Astrocyte (in vitro differentiated cells and primary cell): ENCODE results near the gene RCOR1. TPM values are rescaled to one million over a fixed set of nuclear protein-coding genes. Genes with fewer than 3 reads are reported as not detected.
"Not testable (repeated sequence)": the region's sequence is repeated elsewhere in the genome, so short reads cannot be mapped to it uniquely, and the experiment has no call there.

Experiments
- DNase-seq: peaks from one replicate; pipeline ENCODE4 v3.0.0-alpha.2; 2010; ENCODE audit warnings: low read depth
- FAIRE-seq: peaks from 2 replicates; lab custom pipeline; 2011; peaks lifted over from hg19 to GRCh38; lab: Jason Lieb, UNC
- H2AFZ ChIP-seq: 2 replicates; pipeline ENCODE4 v1.6.0; 2012; ENCODE audit warnings: low read depth, low read length, inconsistent platforms
- H3K27ac ChIP-seq: 2 replicates; pipeline ENCODE4 v1.5.1; 2011; ENCODE audit warnings: low read depth, low read length, inconsistent platforms
- H3K27me3 ChIP-seq: 2 replicates; pipeline ENCODE4 v1.6.0; 2011; ENCODE audit warnings: low read length, inconsistent platforms; ENCODE audit not compliant: insufficient read depth
- H3K36me3 ChIP-seq: 2 replicates; pipeline ENCODE4 v1.5.1; 2011; ENCODE audit warnings: low read length, inconsistent platforms; ENCODE audit not compliant: insufficient read depth
- H3K4me1 ChIP-seq: 2 replicates; pipeline ENCODE4 v1.5.1; 2011; ENCODE audit warnings: low read length, inconsistent platforms; ENCODE audit not compliant: insufficient read depth
- H3K4me2 ChIP-seq: 2 replicates; pipeline ENCODE4 v1.6.0; 2012; ENCODE audit warnings: low read length, inconsistent platforms
- H3K4me3 ChIP-seq: 2 replicates; pipeline ENCODE4 v1.5.1; 2011; ENCODE audit warnings: low read depth, mild to moderate bottlenecking, low read length, inconsistent platforms; ENCODE audit not compliant: insufficient read depth
- H3K79me2 ChIP-seq: 2 replicates; pipeline ENCODE4 v1.6.0; 2012; ENCODE audit warnings: mild to moderate bottlenecking, low read length, inconsistent platforms; ENCODE audit not compliant: insufficient read depth
- H3K9ac ChIP-seq: 2 replicates; pipeline ENCODE4 v1.6.0; 2012; ENCODE audit warnings: mild to moderate bottlenecking, low read length, inconsistent platforms
- H3K9me3 ChIP-seq: 2 replicates; pipeline ENCODE4 v1.5.1; 2012; ENCODE audit warnings: low read depth, mild to moderate bottlenecking, low read length, inconsistent platforms; ENCODE audit not compliant: insufficient read depth
- H4K20me1 ChIP-seq: 2 replicates; pipeline ENCODE4 v1.6.0; 2012; ENCODE audit warnings: low read length, inconsistent platforms; ENCODE audit not compliant: insufficient read depth
- H3K27ac Mint-ChIP-seq: one replicate; pipeline ENCODE4 v1.8.0; 2021; ENCODE audit warnings: mild to moderate bottlenecking, mixed read lengths; ENCODE audit not compliant: unreplicated experiment
- H3K27me3 Mint-ChIP-seq: one replicate; pipeline ENCODE4 v1.8.0; 2021; ENCODE audit warnings: low read depth, mixed read lengths; ENCODE audit not compliant: unreplicated experiment
- H3K36me3 Mint-ChIP-seq: one replicate; pipeline ENCODE4 v1.8.0; 2021; ENCODE audit warnings: low read depth, mixed read lengths; ENCODE audit not compliant: unreplicated experiment
- H3K4me1 Mint-ChIP-seq: one replicate; pipeline ENCODE4 v1.8.0; 2021; ENCODE audit warnings: low read depth, mixed read lengths; ENCODE audit not compliant: unreplicated experiment
- H3K4me3 Mint-ChIP-seq: one replicate; pipeline ENCODE4 v1.8.0; 2021; ENCODE audit warnings: mild to moderate bottlenecking, moderate library complexity, mixed read lengths; ENCODE audit not compliant: unreplicated experiment
- H3K9me3 Mint-ChIP-seq: one replicate; pipeline ENCODE4 v1.8.0; 2021; ENCODE audit warnings: mild to moderate bottlenecking, mixed read lengths; ENCODE audit not compliant: unreplicated experiment
- EZH2 ChIP-seq: IDR thresholded peaks from 2 replicates; pipeline ENCODE4 v1.6.1; 2012; ENCODE audit warnings: mild to moderate bottlenecking, low read length, inconsistent platforms; ENCODE audit not compliant: insufficient read depth
- total RNA-seq: library from RNA; stranded (reverse); gene quantifications from 2 replicates; pipeline ENCODE4 v1.2.1, GENCODE V29; 2021
- TF ChIP-seq, protein P1 (sequence below): IDR thresholded peaks from 2 replicates; pipeline ENCODE4 v1.5.1; 2011; ENCODE audit warnings: low read depth, mild to moderate bottlenecking, inconsistent platforms, low read length, moderate library complexity; ENCODE audit not compliant: insufficient read depth

The RCOR1 gene
- total RNA-seq, 1 donor from 2014 or later: 31.0 TPM

DNA sequence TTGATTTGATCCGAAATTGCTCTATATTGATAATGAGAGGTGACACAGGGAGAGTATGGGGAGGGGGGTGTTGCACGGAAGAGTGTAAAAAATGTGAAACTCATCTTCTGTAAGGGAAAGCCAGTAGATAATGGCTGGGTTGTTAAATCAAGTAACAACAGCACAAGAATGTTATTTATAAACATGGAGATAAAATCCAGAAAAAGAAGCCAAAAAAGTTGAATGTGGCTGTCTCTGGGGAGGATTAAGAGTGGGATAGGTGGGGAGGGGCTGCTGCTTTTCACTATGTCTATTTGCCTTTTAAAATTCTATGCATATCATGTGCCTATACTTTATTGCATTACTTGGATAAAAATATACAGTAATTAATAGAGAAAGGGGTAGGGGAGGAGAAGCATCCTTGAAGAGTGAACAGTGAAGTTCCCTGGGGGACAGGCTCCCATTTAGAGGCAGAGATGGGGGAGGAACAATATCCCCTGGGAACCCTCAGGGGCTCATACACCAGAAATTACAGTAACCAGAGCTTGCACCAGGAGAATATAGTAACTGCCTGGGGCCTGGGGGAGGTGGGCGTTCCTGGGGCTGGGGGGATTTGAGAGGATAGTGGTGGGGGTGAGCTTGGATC, 43.7 kb upstream of the RCOR1 start:
- no peak overlapping the region for H3K4me3 ChIP-seq
- Mint-ChIP-seq H3K27ac (no peak overlapping the region), H3K4me3 (no peak overlapping the region), H3K36me3 (no peaks in the 10 kb centered on the region), H3K4me1 (peaks cover 4% of the 10 kb centered on the region), H3K9me3 (no peaks in the 10 kb centered on the region), H3K27me3 (peaks cover 33% of the 10 kb centered on the region)
- H3K27ac ChIP-seq: no peak overlapping the region
- H4K20me1 ChIP-seq: no peaks in the 10 kb centered on the region
- TF ChIP-seq, protein P1, sequence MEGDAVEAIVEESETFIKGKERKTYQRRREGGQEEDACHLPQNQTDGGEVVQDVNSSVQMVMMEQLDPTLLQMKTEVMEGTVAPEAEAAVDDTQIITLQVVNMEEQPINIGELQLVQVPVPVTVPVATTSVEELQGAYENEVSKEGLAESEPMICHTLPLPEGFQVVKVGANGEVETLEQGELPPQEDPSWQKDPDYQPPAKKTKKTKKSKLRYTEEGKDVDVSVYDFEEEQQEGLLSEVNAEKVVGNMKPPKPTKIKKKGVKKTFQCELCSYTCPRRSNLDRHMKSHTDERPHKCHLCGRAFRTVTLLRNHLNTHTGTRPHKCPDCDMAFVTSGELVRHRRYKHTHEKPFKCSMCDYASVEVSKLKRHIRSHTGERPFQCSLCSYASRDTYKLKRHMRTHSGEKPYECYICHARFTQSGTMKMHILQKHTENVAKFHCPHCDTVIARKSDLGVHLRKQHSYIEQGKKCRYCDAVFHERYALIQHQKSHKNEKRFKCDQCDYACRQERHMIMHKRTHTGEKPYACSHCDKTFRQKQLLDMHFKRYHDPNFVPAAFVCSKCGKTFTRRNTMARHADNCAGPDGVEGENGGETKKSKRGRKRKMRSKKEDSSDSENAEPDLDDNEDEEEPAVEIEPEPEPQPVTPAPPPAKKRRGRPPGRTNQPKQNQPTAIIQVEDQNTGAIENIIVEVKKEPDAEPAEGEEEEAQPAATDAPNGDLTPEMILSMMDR: no peak
- TF ChIP-seq EZH2: no peak
- no peak for FAIRE-seq
- no peaks in the 10 kb centered on the region for H3K79me2 ChIP-seq
- no peaks in the 10 kb centered on the region for H3K9me3 ChIP-seq
- DNase-seq: no peak
- peaks cover 20% of the 10 kb centered on the region for H3K27me3 ChIP-seq
- H3K9ac ChIP-seq: no peak overlapping the region
- no peak overlapping the region for H3K4me2 ChIP-seq
- no peak overlapping the region for H2AFZ ChIP-seq
- H3K4me1 ChIP-seq: peaks cover 15% of the 10 kb centered on the region
- H3K36me3 ChIP-seq: no peaks in the 10 kb centered on the region

DNA sequence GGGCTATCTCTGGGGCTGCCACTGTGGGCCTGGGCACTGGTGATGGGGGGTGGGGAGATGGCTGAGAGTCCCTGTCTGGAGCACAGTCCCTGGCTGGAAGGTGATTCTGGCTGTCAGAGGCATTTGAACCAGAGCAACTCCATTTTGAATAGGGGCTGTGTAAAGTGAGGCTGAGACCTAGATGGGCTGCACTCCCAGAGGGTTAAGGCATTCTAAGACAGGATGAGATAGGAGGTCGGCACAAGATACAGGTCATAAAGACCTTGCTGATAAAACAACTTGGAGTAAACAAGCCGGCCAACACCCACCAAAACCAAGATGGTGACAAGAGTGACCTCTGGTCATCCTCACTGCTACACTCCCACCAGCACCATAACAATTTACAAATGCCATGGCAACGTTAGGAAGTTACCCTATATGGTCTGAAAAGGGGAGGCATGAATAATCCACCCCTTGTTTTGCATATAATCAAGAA, 41.5 kb upstream of the RCOR1 start:
- H3K36me3 Mint-ChIP-seq, H3K27ac Mint-ChIP-seq: not testable (repeated sequence)
- peaks cover 22% of the 10 kb centered on the region for H3K27me3 Mint-ChIP-seq

DNA sequence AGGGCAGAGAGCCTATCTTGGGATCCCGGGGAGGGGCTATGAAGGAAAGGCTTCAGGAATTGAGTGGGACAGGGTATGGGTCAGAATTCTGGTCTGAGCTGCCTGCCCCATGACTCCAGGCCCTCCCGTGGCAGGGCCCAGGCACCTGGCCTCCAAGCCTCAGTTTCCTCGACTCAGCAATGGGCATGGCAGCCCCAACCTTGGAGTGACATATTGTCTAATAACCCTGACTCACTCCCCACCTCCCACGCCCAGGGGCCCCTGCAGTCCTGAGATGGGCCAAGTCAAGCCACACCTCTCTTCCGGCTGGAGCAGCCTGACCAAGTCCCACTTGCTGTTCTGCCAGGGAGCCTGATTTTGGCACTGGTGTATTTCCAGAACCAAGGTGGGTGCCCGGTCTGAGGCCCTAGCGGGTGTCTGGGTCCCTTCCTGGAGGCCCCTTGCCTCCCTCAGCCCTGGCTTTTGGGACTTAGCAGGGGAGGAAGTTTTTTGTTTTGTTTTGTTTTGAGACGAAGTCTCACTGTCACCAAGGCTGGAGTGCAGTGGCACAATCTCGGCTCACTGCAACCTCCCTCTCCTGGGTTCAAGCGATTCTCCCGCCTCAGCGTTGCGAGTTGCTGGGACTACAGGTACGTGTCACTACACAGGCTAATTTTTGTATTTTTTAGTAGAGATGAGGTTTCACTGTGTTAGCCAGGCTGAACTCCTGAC, 40.3 kb upstream of the RCOR1 start:
- Histone ChIP-seq H3K9me3 (no peaks in the 10 kb centered on the region), H3K4me1 (peaks cover 11% of the 10 kb centered on the region), H3K36me3 (no peaks in the 10 kb centered on the region), H2AFZ (peak overlapping the region; percentile 58), H3K4me2 (peak overlapping the region; percentile 72), H3K79me2 (no peaks in the 10 kb centered on the region), H3K27ac (no peak overlapping the region), H4K20me1 (no peaks in the 10 kb centered on the region), H3K4me3 (no peak overlapping the region), H3K27me3 (peaks cover 3% of the 10 kb centered on the region), H3K9ac (no peak overlapping the region)
- H3K4me3 Mint-ChIP-seq: no peak overlapping the region
- H3K9me3 Mint-ChIP-seq: no peaks in the 10 kb centered on the region
- no peak overlapping the region for H3K27ac Mint-ChIP-seq
- FAIRE-seq (no peak), DNase-seq (peak; percentile 49)
- TF ChIP-seq, protein P1: no peak
- TF ChIP-seq EZH2: no peak
- H3K27me3 Mint-ChIP-seq: peaks cover 17% of the 10 kb centered on the region
- no peaks in the 10 kb centered on the region for H3K36me3 Mint-ChIP-seq
- H3K4me1 Mint-ChIP-seq: no peaks in the 10 kb centered on the region

More for the DNA sequence above, 41.5 kb upstream of the RCOR1 start:
- not testable (repeated sequence) for H3K27me3 ChIP-seq, H3K9ac ChIP-seq, H3K4me1 Mint-ChIP-seq, H3K4me3 Mint-ChIP-seq, H3K9me3 Mint-ChIP-seq, H4K20me1 ChIP-seq, H3K36me3 ChIP-seq, DNase-seq, H3K79me2 ChIP-seq, H3K9me3 ChIP-seq, H3K27ac ChIP-seq, H3K4me2 ChIP-seq, H3K4me3 ChIP-seq, FAIRE-seq, H2AFZ ChIP-seq
- H3K4me1 ChIP-seq: peaks cover 11% of the 10 kb centered on the region
